Stimulated activated CD8-positive, alpha-beta memory T cell treated with anti-CD3 and anti-CD28 coated beads, Interleukin-2, amount 100 ng/mL, for 1 hour (primary cell): ENCODE measurements around the gene SPRR2B.
"Not testable (repeated sequence)": the region's sequence is repeated elsewhere in the genome, so short reads cannot be mapped to it uniquely, and the experiment has no call there.

ENCODE experiments used
- DNase-seq, 2 donors: peaks; one replicate each; pipeline ENCODE4 v3.0.0-alpha.2; 2020; ENCODE audit warnings: low read depth in 2 of 2

The SPRR2B gene

DNA sequence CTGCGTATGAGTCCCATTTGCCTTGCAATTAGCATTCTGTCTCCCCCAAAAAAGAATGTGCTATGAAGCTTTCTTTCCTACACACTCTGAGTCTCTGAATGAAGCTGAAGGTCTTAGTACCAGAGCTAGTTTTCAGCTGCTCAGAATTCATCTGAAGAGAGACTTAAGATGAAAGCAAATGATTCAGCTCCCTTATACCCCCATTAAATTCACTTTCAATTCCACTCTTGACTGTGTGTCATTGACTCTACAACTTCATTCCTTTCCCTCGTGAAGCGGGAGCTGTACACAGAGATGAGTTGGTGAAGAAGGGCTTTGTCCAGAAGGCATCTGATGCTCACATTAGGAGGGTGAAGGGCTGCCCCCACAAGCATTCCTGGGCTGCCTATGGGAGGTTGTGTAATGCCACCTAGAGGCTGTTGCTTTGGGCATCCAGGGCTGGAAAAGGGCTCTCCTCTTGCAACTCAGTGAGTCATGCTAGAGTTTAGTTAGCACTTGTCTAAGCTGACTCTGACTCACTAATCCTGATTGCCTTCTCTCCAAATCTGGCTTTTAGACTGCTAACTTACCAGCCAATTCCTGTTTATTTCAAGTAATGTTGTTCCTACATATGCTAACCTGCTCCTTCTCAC is 38.6 kb downstream of the SPRR2B start:
- no peak for DNase-seq

DNA sequence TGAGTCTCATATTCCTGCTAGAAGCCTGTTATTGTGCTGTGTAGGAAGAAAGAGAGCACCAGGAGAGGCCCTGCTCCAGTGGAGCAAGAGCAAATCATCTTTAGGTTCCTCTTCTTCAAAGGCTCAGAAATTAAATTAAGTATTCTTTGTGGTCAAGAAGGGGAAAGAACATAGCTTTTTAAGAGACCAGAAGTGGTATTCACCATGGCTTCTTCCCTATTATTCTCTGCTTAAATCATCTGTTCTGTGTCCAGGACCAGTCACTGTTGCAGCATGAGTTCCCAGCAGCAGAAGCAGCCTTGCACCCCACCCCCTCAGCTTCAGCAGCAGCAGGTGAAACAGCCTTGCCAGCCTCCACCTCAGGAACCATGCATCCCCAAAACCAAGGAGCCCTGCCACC is 39.3 kb downstream of the SPRR2B start:
- DNase-seq, result no peak

- no peak for DNase-seq
Measured at GRCh38 chr1:153030895-153031294, 40.5 kb downstream of the SPRR2B start, which contains the start of gene SPRR1B. TSS of gene SPRR1B (plus strand) at chr1:153031203. CDS start at chr1:153032346, 1,143 bp downstream.

DNA sequence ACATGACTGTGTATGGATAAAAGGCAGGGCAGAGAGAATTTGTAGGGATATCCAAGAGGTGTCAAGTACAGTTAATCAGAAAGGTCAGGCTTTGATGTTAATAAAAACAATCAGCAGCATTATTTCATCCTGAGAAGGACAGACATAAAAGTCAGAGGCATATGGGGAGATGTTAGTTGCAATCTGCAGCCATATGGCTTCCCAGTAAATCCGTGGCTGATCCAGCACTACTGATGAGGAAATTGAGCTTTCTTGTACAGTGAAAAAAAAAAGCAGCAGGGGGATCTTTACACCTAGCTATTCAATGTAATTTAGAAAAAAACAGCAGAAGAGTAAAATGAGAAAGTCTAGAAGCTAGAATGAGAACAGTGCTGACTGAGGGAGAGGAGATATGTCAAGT is 42.6 kb downstream of the SPRR2B start:
- DNase-seq, result no peak

- no peak for DNase-seq
Measured at GRCh38 chr1:153025797-153026196, 45.6 kb downstream of the SPRR2B start.

GRCh38 chr1:153024413-153024812 is 47.0 kb downstream of the SPRR2B start:
- DNase-seq, result no peak

- DNase-seq, result no peak
Measured at GRCh38 chr1:153023109-153023508, 48.3 kb downstream of the SPRR2B start.

- not testable (repeated sequence) for DNase-seq
Measured at GRCh38 chr1:153022340-153022739, 49.1 kb downstream of the SPRR2B start.

DNA sequence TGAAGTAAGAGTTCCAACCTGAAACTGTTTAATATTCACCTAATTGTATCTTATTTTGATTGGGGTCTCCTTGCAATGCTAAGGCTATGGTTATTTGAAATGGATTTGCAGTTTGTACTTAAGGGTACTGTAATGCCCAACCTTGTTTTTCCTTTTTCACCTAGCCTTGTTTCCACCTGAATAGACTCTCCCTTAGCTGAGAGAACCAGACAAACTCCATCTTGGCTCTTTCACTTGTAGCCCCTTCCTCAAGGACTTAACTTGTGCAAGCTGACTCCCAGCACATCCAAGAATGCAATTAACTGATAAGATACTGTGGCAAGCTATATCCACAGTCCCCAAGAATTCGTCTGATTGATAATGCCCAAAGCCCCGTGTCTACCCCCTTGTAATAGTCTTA is 49.6 kb downstream of the SPRR2B start:
- not testable (repeated sequence) for DNase-seq
